ENCODE results near the gene JAK3. TPM values are rescaled to one million over a fixed set of nuclear protein-coding genes. Genes with fewer than 3 reads are reported as not detected.
"Not testable (repeated sequence)": the region's sequence is repeated elsewhere in the genome, so short reads cannot be mapped to it uniquely, and the experiment has no call there.

The JAK3 gene
- total and polyA plus RNA-seq, 5 experiments from 2014 or later = 78.7 to 122 (median 120) TPM

DNA sequence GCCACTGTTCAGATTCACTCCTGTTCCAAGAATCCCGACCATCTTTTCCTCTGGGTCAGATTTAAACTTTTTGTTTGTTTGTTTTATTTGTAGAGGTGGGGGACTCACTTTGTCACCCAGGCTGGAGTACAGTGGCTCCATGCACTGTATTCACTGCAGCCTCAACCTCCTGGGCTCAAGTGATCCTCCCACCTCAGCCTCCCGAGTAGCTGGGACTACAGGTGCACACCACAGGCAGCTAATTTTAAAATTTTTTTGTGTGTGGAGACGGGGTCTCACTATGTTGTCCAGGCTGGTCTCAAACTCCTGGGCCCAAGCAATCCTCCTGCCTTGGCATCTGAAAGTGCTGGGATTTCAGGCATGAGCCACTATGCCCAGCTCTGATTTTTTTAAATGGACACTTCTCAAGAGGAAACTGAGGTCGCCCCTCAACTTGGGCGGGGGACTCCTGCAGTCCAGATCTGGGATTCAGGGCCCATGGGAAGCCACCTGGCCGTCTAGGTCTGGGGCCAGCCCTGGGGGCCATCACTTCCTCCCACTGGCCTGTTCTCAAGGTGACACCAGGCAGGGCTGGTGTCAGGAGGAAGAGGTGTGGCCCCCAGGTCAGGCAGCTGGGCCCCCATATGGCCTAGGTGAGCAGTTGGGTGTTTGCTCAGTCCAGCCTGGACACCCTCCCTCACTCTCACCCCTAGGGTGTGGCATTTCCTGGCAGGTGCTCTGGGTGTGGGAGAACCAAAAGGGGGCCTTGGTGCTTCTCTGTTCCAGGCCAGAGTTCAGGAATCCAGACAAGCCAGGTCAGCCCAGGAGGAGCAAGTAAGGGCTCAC is 51.6 kb downstream of the JAK3 start:
- no peaks in the 10 kb centered on the region for H3K36me3 Mint-ChIP-seq
- H3K27me3 Mint-ChIP-seq = peaks cover 0 to 10% (median 0%) of the 10 kb centered on the region in 5 donors
- H3K4me3 Mint-ChIP-seq = peak overlapping the region in 7 of 10 donors; percentile 13 to 75 (median 45)
- no peaks in the 10 kb centered on the region for H3K9me3 Mint-ChIP-seq
- peak overlapping the region in 1 of 10 donors; percentile 56 for H3K27ac Mint-ChIP-seq
- peaks cover 14 to 58% (median 48%) of the 10 kb centered on the region in 4 donors for H3K4me1 Mint-ChIP-seq
- ATAC-seq = no peak
- POLR2A ChIA-PET = interaction anchor here (0.6 to 1.0 kb wide), 3 partner anchors 53 to 617 kb away, joined by 3 to 6 read pairs (median 3); no protein-coding TSS in a partner anchor
- no peak for DNase-seq

- DNase-seq (no peak), ATAC-seq (no peak)
- peak overlapping the region in 9 of 10 donors; percentile 18 to 79 (median 53) for H3K4me3 Mint-ChIP-seq
- H3K27me3 Mint-ChIP-seq = peaks cover 0 to 10% (median 0%) of the 10 kb centered on the region in 5 donors
- POLR2A ChIA-PET = interaction anchor here (0.6 to 1.7 kb wide), 5 partner anchors 28 to 618 kb away, joined by 3 to 7 read pairs (median 4); no protein-coding TSS in a partner anchor
- peaks cover 15 to 59% (median 51%) of the 10 kb centered on the region in 4 donors for H3K4me1 Mint-ChIP-seq
- H3K9me3 Mint-ChIP-seq = no peaks in the 10 kb centered on the region
- peak overlapping the region in 1 of 10 donors; percentile 82 for H3K27ac Mint-ChIP-seq
- H3K36me3 Mint-ChIP-seq = no peaks in the 10 kb centered on the region
These were observed 52.3 kb downstream of the JAK3 start for GRCh38 chr19:17795495-17795856.

GRCh38 chr19:17794731-17795494 is 52.9 kb downstream of the JAK3 start, which contains the start of gene B3GNT3:
Gene B3GNT3 (plus strand): TSS chr19:17795138. CDS start chr19:17807808, 12,670 bp downstream.
- Mint-ChIP-seq H3K9me3 (no peaks in the 10 kb centered on the region), H3K27me3 (peaks cover 0 to 10% (median 0%) of the 10 kb centered on the region in 5 donors), H3K36me3 (no peaks in the 10 kb centered on the region), H3K4me1 (peaks cover 18 to 65% (median 56%) of the 10 kb centered on the region in 4 donors), H3K4me3 (peak within 1 kb of the TSS; percentile 55 to 82 (median 70)), H3K27ac (peak within 1 kb of the TSS; percentile 25 to 85 (median 74))
- peak; percentile 35 to 56 for ATAC-seq
- DNase-seq = peak in 2 of 10 donors; percentile 44 to 48
- POLR2A ChIA-PET = interaction anchor here (0.5 to 1.7 kb wide), 8 partner anchors 9 to 312 kb away, joined by 3 to 7 read pairs (median 4); no protein-coding TSS in a partner anchor

DNA sequence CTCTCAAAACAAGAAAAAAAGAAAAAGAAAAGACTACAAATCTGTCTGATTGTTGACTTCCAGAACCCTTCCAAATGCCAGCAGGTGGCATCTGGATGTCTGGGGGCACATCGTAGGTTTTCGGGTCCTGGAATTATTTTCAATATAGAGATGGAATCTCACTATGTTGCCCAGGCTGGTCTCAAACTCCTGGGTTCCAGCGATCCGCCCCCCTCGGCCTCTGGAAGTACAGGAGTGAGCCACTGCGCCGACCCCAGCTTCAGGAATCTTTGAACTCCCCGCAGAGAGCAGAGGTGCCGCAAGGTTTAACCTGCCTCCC is 53.4 kb downstream of the JAK3 start:
- ATAC-seq (no peak), DNase-seq (no peak)
- Mint-ChIP-seq H3K4me3 (peak overlapping the region; percentile 55 to 82 (median 70)), H3K27ac (peak overlapping the region in 9 of 10 donors; percentile 10 to 85 (median 73)), H3K4me1 (peaks cover 18 to 67% (median 58%) of the 10 kb centered on the region in 4 donors), H3K36me3 (no peaks in the 10 kb centered on the region), H3K9me3 (no peaks in the 10 kb centered on the region), H3K27me3 (peaks cover 0 to 10% (median 0%) of the 10 kb centered on the region in 5 donors)
- POLR2A ChIA-PET = interaction anchor here (0.5 to 1.7 kb wide), 8 partner anchors 9 to 312 kb away, joined by 3 to 7 read pairs (median 4); no protein-coding TSS in a partner anchor

- DNase-seq (no peak), ATAC-seq (peak in 1 of 2 donors; percentile 54)
- H3K9me3 Mint-ChIP-seq = no peaks in the 10 kb centered on the region
- H3K27ac Mint-ChIP-seq = peak overlapping the region; percentile 19 to 84 (median 72)
- peaks cover 0 to 7% (median 0%) of the 10 kb centered on the region in 5 donors for H3K27me3 Mint-ChIP-seq
- peaks cover 19 to 50% (median 39%) of the 10 kb centered on the region in 4 donors for H3K4me1 Mint-ChIP-seq
- POLR2A ChIA-PET = interaction anchor here (1.1 to 1.4 kb wide), 2 partner anchors 49 to 69 kb away, joined by 4 to 9 read pairs; partner anchors contain the start of gene RPL18A
- H3K4me3 Mint-ChIP-seq = no peak overlapping the region
- peaks cover 0 to 29% (median 10%) of the 10 kb centered on the region in 3 donors for H3K36me3 Mint-ChIP-seq
These were observed 57.6 kb downstream of the JAK3 start for GRCh38 chr19:17790059-17790780.

DNA sequence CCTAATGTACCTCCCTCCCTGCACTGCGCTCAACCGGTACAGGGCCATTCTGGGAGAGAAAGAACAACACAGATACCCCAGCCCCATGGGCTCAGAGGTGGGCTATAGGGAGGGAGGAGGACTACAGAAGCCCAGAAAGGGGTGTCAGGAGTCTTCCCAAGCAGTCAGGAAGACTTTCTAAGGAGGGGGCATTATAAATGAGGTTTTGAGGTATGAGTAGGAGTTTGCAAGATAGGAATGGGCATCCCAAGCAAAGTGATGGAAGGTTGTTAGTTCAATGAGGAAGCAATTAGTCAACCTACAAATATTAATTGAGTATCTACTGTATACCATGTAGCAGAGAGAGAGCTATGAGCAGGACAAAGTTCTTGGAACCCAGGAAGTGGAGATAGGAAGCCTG is 59.1 kb downstream of the JAK3 start:
- POLR2A ChIA-PET = interaction anchor here (1.1 kb wide), 1 partner anchor 62 kb away, joined by 3 read pairs; no protein-coding TSS in a partner anchor
- Mint-ChIP-seq H3K4me3 (no peak overlapping the region), H3K27me3 (peaks cover 0 to under 1% (median 0%) of the 10 kb centered on the region in 5 donors), H3K4me1 (peaks cover 16 to 47% (median 31%) of the 10 kb centered on the region in 4 donors), H3K9me3 (no peaks in the 10 kb centered on the region), H3K36me3 (peaks cover 4 to 42% (median 20%) of the 10 kb centered on the region in 3 donors), H3K27ac (peak overlapping the region in 4 of 10 donors; percentile 3 to 61 (median 35))
- ATAC-seq (no peak), DNase-seq (no peak)

DNA sequence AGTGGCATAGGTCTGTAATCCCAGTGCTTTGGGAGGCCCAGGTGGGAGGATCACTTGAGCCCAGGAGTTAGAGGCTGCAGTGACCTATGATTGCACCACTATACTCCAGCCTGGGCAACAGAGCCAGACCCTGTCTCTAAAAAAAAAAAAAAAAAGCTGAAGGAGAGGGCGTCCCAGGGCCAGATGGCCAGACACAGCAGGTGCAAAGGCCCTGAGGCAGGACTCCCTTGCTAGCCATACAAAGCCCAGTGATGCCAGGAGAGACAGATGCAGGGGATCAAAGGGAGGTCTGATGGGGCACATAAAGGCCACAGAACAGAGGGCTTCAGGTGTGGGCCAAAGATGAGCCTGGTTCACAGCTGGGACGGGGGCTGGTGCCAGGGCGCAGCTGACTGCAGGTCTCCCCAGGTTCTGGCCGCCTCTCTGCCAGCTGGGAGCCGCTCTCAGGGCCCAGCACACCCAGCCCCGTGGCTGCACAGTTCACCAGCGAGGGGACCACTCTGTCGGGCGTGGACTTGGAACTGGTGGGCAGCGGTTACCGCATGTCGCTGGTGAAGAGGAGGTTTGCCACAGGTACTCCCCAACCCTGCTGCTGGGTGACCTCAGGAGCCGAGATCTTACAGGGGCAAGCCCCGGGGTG is 60.4 kb downstream of the JAK3 start:
- H3K9me3 Mint-ChIP-seq = no peaks in the 10 kb centered on the region
- POLR2A ChIA-PET = interaction anchor here (0.6 to 1.0 kb wide), 4 partner anchors 11 to 655 kb away, joined by 3 to 6 read pairs (median 3); no protein-coding TSS in a partner anchor
- H3K4me1 Mint-ChIP-seq = peaks cover 17 to 40% (median 27%) of the 10 kb centered on the region in 4 donors
- H3K4me3 Mint-ChIP-seq = no peak overlapping the region
- peak overlapping the region in 2 of 10 donors; percentile 52 to 57 for H3K27ac Mint-ChIP-seq
- DNase-seq (no peak), ATAC-seq (no peak)
- peaks cover 4 to 50% (median 20%) of the 10 kb centered on the region in 3 donors for H3K36me3 Mint-ChIP-seq
- H3K27me3 Mint-ChIP-seq = no peaks in the 10 kb centered on the region

DNA sequence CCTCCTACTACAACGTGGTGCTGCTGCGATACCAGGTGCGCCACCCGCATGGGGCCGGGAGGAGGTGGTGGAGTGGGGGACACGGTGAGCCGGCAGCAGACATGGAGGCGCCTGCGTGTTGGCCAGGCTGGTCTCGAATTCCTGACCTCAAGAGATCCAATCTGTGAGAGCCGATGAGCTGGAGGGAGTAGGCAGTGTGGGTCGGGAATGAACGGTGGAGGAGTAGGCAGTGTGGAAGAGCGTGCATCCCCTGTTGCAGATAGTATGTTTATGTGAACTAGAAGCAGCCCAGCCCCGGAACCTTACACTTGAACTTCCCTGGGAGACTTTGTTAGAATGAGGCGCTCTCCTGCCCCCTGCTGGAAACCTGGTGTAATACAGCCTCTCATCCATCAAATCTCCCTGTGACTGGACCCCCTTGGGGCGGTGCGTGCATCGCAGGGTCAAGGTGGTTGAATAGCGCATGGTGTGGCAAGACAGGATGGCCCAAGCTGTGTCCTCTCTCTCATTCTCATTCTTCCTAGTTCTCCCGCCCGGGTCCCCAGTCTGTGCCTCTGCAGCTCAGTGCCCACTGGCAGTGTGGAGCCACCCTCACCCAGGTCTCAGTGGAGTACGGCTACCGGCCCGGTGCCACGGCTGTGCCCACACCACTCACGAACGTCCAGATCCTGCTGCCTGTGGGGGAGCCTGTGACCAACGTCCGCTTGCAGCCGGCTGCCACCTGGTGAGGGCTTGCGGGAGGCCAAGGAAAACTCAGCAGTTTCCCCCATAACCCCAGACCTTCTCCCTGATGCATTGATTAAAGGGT is 63.4 kb downstream of the JAK3 start:
- Mint-ChIP-seq H3K27me3 (no peaks in the 10 kb centered on the region), H3K9me3 (no peaks in the 10 kb centered on the region), H3K4me3 (peak overlapping the region in 1 of 10 donors; percentile 26), H3K4me1 (peaks cover 5 to 21% (median 16%) of the 10 kb centered on the region in 4 donors), H3K27ac (peak overlapping the region in 6 of 10 donors; percentile 20 to 90 (median 81)), H3K36me3 (peaks cover 4 to 58% (median 24%) of the 10 kb centered on the region in 3 donors)
- peak; percentile 68 to 80 for ATAC-seq
- peak; percentile 57 to 86 (median 72) for DNase-seq
- POLR2A ChIA-PET = interaction anchor here (1.0 to 1.4 kb wide), 3 partner anchors 71 to 81 kb away, joined by 3 to 5 read pairs (median 3); partner anchors contain the start of gene RPL18A

- not testable (repeated sequence) for H3K27me3 Mint-ChIP-seq, H3K9me3 Mint-ChIP-seq, H3K4me3 Mint-ChIP-seq, ATAC-seq, DNase-seq
- POLR2A ChIA-PET = interaction anchor here (1.0 to 1.4 kb wide), 4 partner anchors 67 to 80 kb away, joined by 3 to 5 read pairs (median 3); partner anchors contain the start of gene RPL18A
- peaks cover 9 to 23% (median 17%) of the 10 kb centered on the region in 4 donors for H3K4me1 Mint-ChIP-seq
- H3K27ac Mint-ChIP-seq = peak overlapping the region in 1 of 10 donors; percentile 43
- peaks cover 4 to 53% (median 19%) of the 10 kb centered on the region in 3 donors for H3K36me3 Mint-ChIP-seq
These were observed 64.1 kb downstream of the JAK3 start for GRCh38 chr19:17783721-17784120.

GRCh38 chr19:17780781-17781180 is 67.0 kb downstream of the JAK3 start:
- no peaks in the 10 kb centered on the region for H3K9me3 Mint-ChIP-seq
- ATAC-seq (no peak), DNase-seq (no peak)
- peaks cover 4 to 48% (median 14%) of the 10 kb centered on the region in 3 donors for H3K36me3 Mint-ChIP-seq
- H3K4me1 Mint-ChIP-seq = peaks cover 15 to 28% (median 23%) of the 10 kb centered on the region in 4 donors
- POLR2A ChIA-PET = no interaction called here
- peak overlapping the region in 2 of 10 donors; percentile 5 to 93 for H3K27ac Mint-ChIP-seq
- no peaks in the 10 kb centered on the region for H3K27me3 Mint-ChIP-seq
- H3K4me3 Mint-ChIP-seq = no peak overlapping the region
